ENCODE measurements around the gene ALCAM.

Gene ALCAM

GRCh38 chr3:105496343-105496742 is 129.6 kb downstream of the ALCAM start:
- H3K4me3 ChIP-seq (replicated peaks; ENCODE audit: low read depth, low read length): no peak overlapping the region
- no peak for DNase-seq (ENCODE audit: low read depth)
- TF ChIP-seq CTCF (IDR thresholded peaks at IDR 0.05; ENCODE audit: low read length, missing control alignments): no peak

- no peak overlapping the region for H3K4me3 ChIP-seq (replicated peaks; ENCODE audit: low read depth, low read length)
- DNase-seq (ENCODE audit: low read depth): no peak
- no peak for TF ChIP-seq CTCF (IDR thresholded peaks at IDR 0.05; ENCODE audit: low read length, missing control alignments)
Measured at GRCh38 chr3:105497386-105497785, 130.7 kb downstream of the ALCAM start.

GRCh38 chr3:105499961-105500360 is 133.3 kb downstream of the ALCAM start:
- no peak for TF ChIP-seq CTCF (IDR thresholded peaks at IDR 0.05; ENCODE audit: low read length, missing control alignments)
- DNase-seq (ENCODE audit: low read depth): no peak
- H3K4me3 ChIP-seq (replicated peaks; ENCODE audit: low read depth, low read length): no peak overlapping the region

GRCh38 chr3:105502333-105502732 is 135.6 kb downstream of the ALCAM start:
- DNase-seq (ENCODE audit: low read depth): no peak
- no peak overlapping the region for H3K4me3 ChIP-seq (replicated peaks; ENCODE audit: low read depth, low read length)
- no peak for TF ChIP-seq CTCF (IDR thresholded peaks at IDR 0.05; ENCODE audit: low read length, missing control alignments)

GRCh38 chr3:105503191-105503593 is 136.5 kb downstream of the ALCAM start:
- DNase-seq (ENCODE audit: low read depth): no peak
- TF ChIP-seq CTCF (IDR thresholded peaks at IDR 0.05; ENCODE audit: low read length, missing control alignments): no peak
- no peak overlapping the region for H3K4me3 ChIP-seq (replicated peaks; ENCODE audit: low read depth, low read length)

DNA sequence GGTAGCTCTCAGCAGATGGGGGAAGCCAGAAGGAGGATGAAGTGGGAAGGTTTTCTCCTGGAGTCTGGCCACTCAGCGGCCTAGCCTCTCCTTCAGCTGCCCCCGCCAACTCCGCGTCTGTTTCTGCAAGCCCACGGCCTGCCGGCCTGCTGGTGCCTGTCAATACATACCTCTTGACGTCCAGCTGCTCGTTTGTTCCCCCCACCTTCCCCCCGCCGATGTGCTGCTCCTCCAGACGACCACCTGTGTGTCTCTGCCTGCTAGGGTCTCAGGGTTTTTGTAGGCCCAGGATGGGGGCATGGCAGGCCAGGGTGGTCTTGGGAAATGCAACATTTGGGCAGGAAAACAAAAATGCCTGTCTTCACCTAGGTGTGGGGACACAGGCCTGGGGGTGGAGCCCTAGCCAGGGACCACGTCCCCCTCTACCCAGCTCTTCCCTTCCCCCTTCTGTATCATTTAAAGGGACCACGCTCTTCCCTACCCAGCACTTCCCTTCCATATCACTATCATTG is 137.8 kb downstream of the ALCAM start:
- no peak for DNase-seq (ENCODE audit: low read depth)
- TF ChIP-seq CTCF (IDR thresholded peaks at IDR 0.05; ENCODE audit: low read length, missing control alignments): no peak
- H3K4me3 ChIP-seq (replicated peaks; ENCODE audit: low read depth, low read length): no peak overlapping the region

DNA sequence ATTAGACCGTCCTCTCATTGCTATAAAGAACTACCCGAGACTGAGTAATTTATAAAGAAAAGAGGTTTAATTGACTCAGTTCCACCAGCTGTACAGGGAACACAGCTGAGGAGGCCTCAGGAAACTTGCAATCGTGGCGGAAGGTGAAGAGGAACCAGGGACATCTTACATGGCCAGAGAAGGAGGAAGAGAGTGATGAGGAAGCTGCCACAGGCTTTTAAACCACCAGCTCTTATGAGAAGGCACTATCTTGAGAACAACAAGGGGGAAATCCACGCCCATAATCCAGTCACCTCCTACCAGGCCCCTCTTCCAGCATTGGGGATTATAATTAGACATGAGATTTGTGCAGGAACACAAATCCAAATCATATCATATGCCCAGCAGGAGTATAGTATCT is 138.5 kb downstream of the ALCAM start:
- TF ChIP-seq CTCF (IDR thresholded peaks at IDR 0.05; ENCODE audit: low read length, missing control alignments): no peak
- H3K4me3 ChIP-seq (replicated peaks; ENCODE audit: low read depth, low read length): no peak overlapping the region
- DNase-seq (ENCODE audit: low read depth): no peak
